Naive thymus-derived CD4-positive, alpha-beta T cell (primary cell): Measurements from ENCODE around the gene BEAN1. TPM values are rescaled to one million over a fixed set of nuclear protein-coding genes. Genes with fewer than 3 reads are reported as not detected.

Experiments
- ATAC-seq: fragments of 150-1000 bp; cut with Tn5 transposase; 2 replicates; pipeline ENCODE4 v1.10.0; 2021; ENCODE audit warnings: mild to moderate bottlenecking, moderate library complexity
- CTCF ChIA-PET: fragments of 350-600 bp; sonication (Branson Sonifier 250); formaldehyde crosslinking; loops from one replicate; lab custom pipeline; 2021; ENCODE audit warnings: antibody characterized with exemption; lab: Charles Lee
- POLR2A ChIA-PET: fragments of 350-600 bp; sonication (Branson Sonifier 250); formaldehyde crosslinking; loops from one replicate; lab custom pipeline; 2021; ENCODE audit warnings: antibody characterized with exemption, inconsistent platforms; lab: Charles Lee
- DNase-seq, 9 donors: peaks; one replicate each; pipeline versions ENCODE4 v3.0.0 to v3.0.0-alpha.2; 2020 to 2022; ENCODE audit warnings: mixed read lengths in 1 of 9
- H3K27ac ChIP-seq: one replicate; pipeline ENCODE4 v1.7.0; 2013; ENCODE audit warnings: mild to moderate bottlenecking, low read depth, low read length, moderate library complexity
- H3K27me3 ChIP-seq, 2 donors: one replicate each; pipeline ENCODE4 v1.7.0; 2013; ENCODE audit warnings: low read length in 2 of 2, mild to moderate bottlenecking in 2 of 2, moderate library complexity in 2 of 2; ENCODE audit not compliant: control insufficient read depth in 2 of 2, insufficient read depth in 2 of 2
- H3K36me3 ChIP-seq, 3 experiments: 1 replicate in 2 of 3; 2 replicates in 1 of 3; pipeline ENCODE4 v1.7.0; 2013; ENCODE audit warnings: low read length in 3 of 3, mild to moderate bottlenecking in 3 of 3, moderate library complexity in 1 of 3; ENCODE audit not compliant: insufficient read depth in 3 of 3, control insufficient read depth in 2 of 3
- H3K4me1 ChIP-seq, 2 donors: one replicate each; pipeline ENCODE4 v1.7.0; 2013; ENCODE audit warnings: low read length in 2 of 2, mild to moderate bottlenecking in 2 of 2, moderate library complexity in 1 of 2; ENCODE audit not compliant: control insufficient read depth in 2 of 2, insufficient read depth in 2 of 2
- H3K4me3 ChIP-seq: 2 replicates; pipeline ENCODE4 v1.7.0; 2013; ENCODE audit warnings: mild to moderate bottlenecking, low read length
- H3K9me3 ChIP-seq, 3 experiments: 1 replicate in 2 of 3; 2 replicates in 1 of 3; pipeline ENCODE4 v1.7.0; 2013; ENCODE audit warnings: low read length in 3 of 3; ENCODE audit not compliant: control insufficient read depth in 2 of 3
- H3K27ac Mint-ChIP-seq, 9 donors: one replicate each; pipeline ENCODE4 v1.8.0; 2020 to 2022; ENCODE audit warnings: mixed read lengths in 9 of 9, mild to moderate bottlenecking in 8 of 9, moderate library complexity in 5 of 9, inconsistent platforms in 2 of 9
- H3K27me3 Mint-ChIP-seq, 5 donors: one replicate each; pipeline ENCODE4 v1.8.0; 2021 to 2022; ENCODE audit warnings: mixed read lengths in 5 of 5, mild to moderate bottlenecking in 1 of 5
- H3K36me3 Mint-ChIP-seq, 5 donors: one replicate each; pipeline ENCODE4 v1.8.0; 2020 to 2022; ENCODE audit warnings: mixed read lengths in 5 of 5, mild to moderate bottlenecking in 3 of 5, inconsistent platforms in 1 of 5
- H3K4me1 Mint-ChIP-seq, 7 donors: one replicate each; pipeline ENCODE4 v1.8.0; 2020 to 2022; ENCODE audit warnings: mixed read lengths in 7 of 7, mild to moderate bottlenecking in 3 of 7, inconsistent platforms in 1 of 7
- H3K4me3 Mint-ChIP-seq, 10 donors: one replicate each; pipeline ENCODE4 v1.8.0; 2020 to 2022; ENCODE audit warnings: mild to moderate bottlenecking in 10 of 10, mixed read lengths in 10 of 10, moderate library complexity in 6 of 10, inconsistent platforms in 2 of 10
- H3K9me3 Mint-ChIP-seq, 11 donors: one replicate each; pipeline ENCODE4 v1.8.0; 2020 to 2022; ENCODE audit warnings: mixed read lengths in 11 of 11, mild to moderate bottlenecking in 4 of 11, inconsistent platforms in 1 of 11, moderate library complexity in 1 of 11
- intact Hi-C, 2 donors: fragments of 100-400 bp; cut with micrococcal nuclease; formaldehyde crosslinking; loops; one replicate each; pipeline ENCODE4 v1.15.1; 2023
- polyA plus RNA-seq, 2 donors: library from polyadenylated mRNA; unstranded; fragments of 300-500 nt; fragmentation: Illumina TruSeq; gene quantifications; one replicate each; pipeline ENCODE4 v1.2.3, GENCODE V29; 2021
- total RNA-seq, 6 experiments: library from RNA in 5 of 6; stranded (reverse) in 5 of 6; gene quantifications; 1 replicate in 5 of 6; 2 replicates in 1 of 6; pipeline ENCODE4 v1.2.3 and lab custom pipeline; 2021 to 2026

Gene BEAN1
- total RNA-seq = not detected
- not detected for polyA plus RNA-seq
- not detected for total RNA-seq (lab: John Stamatoyannopoulos, UW)

GRCh38 chr16:66427036-66427860 lies at the start of gene BEAN1:
Gene BEAN1 (plus strand): TSS chr16:66427295. CDS start chr16:66437677, 10,382 bp downstream.
- Histone ChIP-seq H3K36me3 (no peaks in the 10 kb centered on the region), H3K27ac (no peak within 1 kb of the TSS), H3K9me3 (no peaks in the 10 kb centered on the region), H3K4me3 (no peak within 1 kb of the TSS), H3K4me1 (peaks cover 0 to 11% of the 10 kb centered on the region in 2 donors), H3K27me3 (peaks cover 4 to 13% of the 10 kb centered on the region in 2 donors)
- Mint-ChIP-seq H3K27me3 (peaks cover 64 to 81% (median 69%) of the 10 kb centered on the region in 5 donors), H3K27ac (no peak within 1 kb of the TSS), H3K4me1 (peaks cover 2 to 16% (median 7%) of the 10 kb centered on the region in 7 donors), H3K36me3 (peaks cover 0 to 4% (median 0%) of the 10 kb centered on the region in 5 donors), H3K4me3 (peak within 1 kb of the TSS; percentile 47 to 79 (median 64)), H3K9me3 (peaks cover 0 to 5% (median 0%) of the 10 kb centered on the region in 11 donors)
- ATAC-seq (peak; percentile 22), DNase-seq (peak in 2 of 9 donors; percentile 2 to 36)
- CTCF ChIA-PET = no interaction called here
- POLR2A ChIA-PET = no interaction called here
- intact Hi-C loops = no loop called here

- Mint-ChIP-seq H3K36me3 (no peaks in the 10 kb centered on the region), H3K27me3 (no peaks in the 10 kb centered on the region), H3K4me1 (peaks cover 0 to 4% (median 0%) of the 10 kb centered on the region in 7 donors), H3K4me3 (no peak overlapping the region), H3K9me3 (peaks cover 0 to 10% (median 3%) of the 10 kb centered on the region in 11 donors), H3K27ac (no peak overlapping the region)
- intact Hi-C loops = no loop called here
- ChIA-PET CTCF (no interaction called here), POLR2A (no interaction called here)
- no peaks in the 10 kb centered on the region for H3K9me3 ChIP-seq
- DNase-seq = no peak
- no peak overlapping the region for H3K27ac ChIP-seq
- no peaks in the 10 kb centered on the region for H3K36me3 ChIP-seq
- ATAC-seq = no peak
- H3K4me1 ChIP-seq = no peaks in the 10 kb centered on the region
- H3K27me3 ChIP-seq = no peaks in the 10 kb centered on the region
- no peak overlapping the region for H3K4me3 ChIP-seq
Measured at GRCh38 chr16:66377324-66377723, 49.8 kb upstream of the BEAN1 start.

GRCh38 chr16:66378741-66379570 lies 48.1 kb upstream of the BEAN1 start:
- CTCF ChIA-PET = no interaction called here
- H3K27ac Mint-ChIP-seq = peak overlapping the region in 1 of 9 donors; percentile 33
- H3K9me3 Mint-ChIP-seq = peaks cover 0 to 10% (median 3%) of the 10 kb centered on the region in 11 donors
- no peaks in the 10 kb centered on the region for H3K36me3 ChIP-seq
- no peak overlapping the region for H3K4me3 Mint-ChIP-seq
- peaks cover 0 to 4% (median 0%) of the 10 kb centered on the region in 7 donors for H3K4me1 Mint-ChIP-seq
- H3K36me3 Mint-ChIP-seq = no peaks in the 10 kb centered on the region
- no peaks in the 10 kb centered on the region for H3K9me3 ChIP-seq
- no peak for ATAC-seq
- no peak overlapping the region for H3K27ac ChIP-seq
- POLR2A ChIA-PET = no interaction called here
- no peak overlapping the region for H3K4me3 ChIP-seq
- intact Hi-C loops = no loop called here
- no peaks in the 10 kb centered on the region for H3K27me3 ChIP-seq
- H3K4me1 ChIP-seq = no peaks in the 10 kb centered on the region
- no peaks in the 10 kb centered on the region for H3K27me3 Mint-ChIP-seq
- no peak for DNase-seq

- H3K27ac Mint-ChIP-seq = peak overlapping the region in 1 of 9 donors; percentile 33
Measured at GRCh38 chr16:66379571-66379941, 47.5 kb upstream of the BEAN1 start.

GRCh38 chr16:66380421-66380820 lies 46.7 kb upstream of the BEAN1 start:
- Mint-ChIP-seq H3K4me3 (no peak overlapping the region), H3K4me1 (peaks cover 0 to 4% (median 0%) of the 10 kb centered on the region in 7 donors), H3K27ac (no peak overlapping the region), H3K36me3 (no peaks in the 10 kb centered on the region), H3K9me3 (peaks cover 0 to 10% (median 3%) of the 10 kb centered on the region in 11 donors), H3K27me3 (peaks cover 0 to 2% (median 0%) of the 10 kb centered on the region in 5 donors)
- Histone ChIP-seq H3K4me3 (no peak overlapping the region), H3K27me3 (no peaks in the 10 kb centered on the region), H3K9me3 (no peaks in the 10 kb centered on the region), H3K36me3 (no peaks in the 10 kb centered on the region), H3K27ac (no peak overlapping the region), H3K4me1 (no peaks in the 10 kb centered on the region)
- intact Hi-C loops = no loop called here
- CTCF ChIA-PET = no interaction called here
- ATAC-seq = no peak
- POLR2A ChIA-PET = no interaction called here
- DNase-seq = no peak

More at GRCh38 chr16:66379571-66379941, 47.5 kb upstream of the BEAN1 start:
- Mint-ChIP-seq H3K4me3 (no peak overlapping the region), H3K4me1 (peaks cover 0 to 4% (median 0%) of the 10 kb centered on the region in 7 donors), H3K9me3 (peaks cover 0 to 10% (median 3%) of the 10 kb centered on the region in 11 donors), H3K36me3 (no peaks in the 10 kb centered on the region), H3K27me3 (no peaks in the 10 kb centered on the region)
- Histone ChIP-seq H3K4me3 (no peak overlapping the region), H3K4me1 (no peaks in the 10 kb centered on the region), H3K27ac (no peak overlapping the region), H3K9me3 (no peaks in the 10 kb centered on the region), H3K27me3 (no peaks in the 10 kb centered on the region), H3K36me3 (no peaks in the 10 kb centered on the region)
- CTCF ChIA-PET = no interaction called here
- intact Hi-C loops = no loop called here
- POLR2A ChIA-PET = no interaction called here
- no peak for ATAC-seq
- no peak for DNase-seq

- Mint-ChIP-seq H3K27me3 (peaks cover 0 to 7% (median 0%) of the 10 kb centered on the region in 5 donors), H3K4me1 (peaks cover 0 to 4% (median 0%) of the 10 kb centered on the region in 7 donors), H3K4me3 (no peak overlapping the region), H3K9me3 (peaks cover 0 to 10% (median 3%) of the 10 kb centered on the region in 11 donors), H3K27ac (no peak overlapping the region), H3K36me3 (no peaks in the 10 kb centered on the region)
- Histone ChIP-seq H3K27me3 (no peaks in the 10 kb centered on the region), H3K9me3 (no peaks in the 10 kb centered on the region), H3K4me3 (no peak overlapping the region), H3K4me1 (no peaks in the 10 kb centered on the region), H3K36me3 (no peaks in the 10 kb centered on the region), H3K27ac (no peak overlapping the region)
- intact Hi-C loops = no loop called here
- ChIA-PET CTCF (no interaction called here), POLR2A (no interaction called here)
- ATAC-seq (no peak), DNase-seq (no peak)
Measured at GRCh38 chr16:66381585-66382170, 45.4 kb upstream of the BEAN1 start.
